CD14-positive monocyte (primary cell): ENCODE results near the gene ASCC3. TPM values are rescaled to one million over a fixed set of nuclear protein-coding genes. Genes with fewer than 3 reads are reported as not detected.

ENCODE experiments used
- DNase-seq, 3 donors: peaks; one replicate each; pipeline ENCODE4 v3.0.0-alpha.2; 2011 to 2022
- H2AFZ ChIP-seq: 2 replicates; pipeline ENCODE4 v1.6.0; 2012; ENCODE audit warnings: mild to moderate bottlenecking, low read depth, low read length, inconsistent platforms; ENCODE audit not compliant: insufficient read depth, poor library complexity, severe bottlenecking
- H3K27ac ChIP-seq, 2 donors: 1 replicate in 1 of 2; 2 replicates in 1 of 2; pipeline ENCODE4 v1.5.1; 2012 to 2013; ENCODE audit warnings: low read length in 2 of 2, control low read depth in 1 of 2, inconsistent platforms in 1 of 2, low read depth in 1 of 2, mild to moderate bottlenecking in 1 of 2
- H3K27me3 ChIP-seq, 2 donors: one replicate each; pipeline versions ENCODE4 v1.6.0 to v1.6.1; 2011 to 2013; ENCODE audit warnings: low read length in 2 of 2; ENCODE audit not compliant: control insufficient read depth in 2 of 2, insufficient read depth in 2 of 2
- H3K36me3 ChIP-seq, 2 donors: replicated peaks in 1 of 2; 1 replicate in 1 of 2; 2 replicates in 1 of 2; pipeline versions ENCODE4 v1.5.1 to v1.6.1; 2012 to 2013; ENCODE audit warnings: low read length in 2 of 2, control low read depth in 1 of 2, inconsistent platforms in 1 of 2, mild to moderate bottlenecking in 1 of 2; ENCODE audit not compliant: insufficient read depth in 2 of 2, control insufficient read depth in 1 of 2
- H3K4me1 ChIP-seq, 2 donors: 1 replicate in 1 of 2; 2 replicates in 1 of 2; pipeline versions ENCODE4 v1.5.1 to v1.6.1; 2012 to 2013; ENCODE audit warnings: low read length in 2 of 2, control low read depth in 1 of 2, inconsistent platforms in 1 of 2, mild to moderate bottlenecking in 1 of 2, moderate library complexity in 1 of 2; ENCODE audit not compliant: insufficient read depth in 2 of 2, control insufficient read depth in 1 of 2
- H3K4me2 ChIP-seq: replicated peaks from 2 replicates; pipeline ENCODE3; 2012; ENCODE audit warnings: low read length, moderate library complexity, mild to moderate bottlenecking; ENCODE audit not compliant: poor library complexity, severe bottlenecking; ENCODE audit errors: extremely low read depth
- H3K4me3 ChIP-seq, 3 experiments: fragments of 200-600 bp in 1 of 3; sonication (generic) in 1 of 3; replicated peaks in 1 of 3; 1 replicate in 2 of 3; 2 replicates in 1 of 3; pipeline ENCODE4 v1.5.1; 2011 to 2013; ENCODE audit warnings: low read length in 3 of 3, mild to moderate bottlenecking in 3 of 3, control low read depth in 2 of 3, low read depth in 2 of 3, inconsistent platforms in 1 of 3, moderate library complexity in 1 of 3
- H3K79me2 ChIP-seq: 2 replicates; pipeline ENCODE4 v1.6.0; 2012; ENCODE audit warnings: mild to moderate bottlenecking, control low read depth, inconsistent platforms, low read length, moderate library complexity; ENCODE audit not compliant: insufficient read depth
- H3K9ac ChIP-seq: 2 replicates; pipeline ENCODE4 v1.6.0; 2017; ENCODE audit warnings: low read length, mild to moderate bottlenecking; ENCODE audit not compliant: insufficient read depth, poor library complexity, severe bottlenecking
- H3K9me3 ChIP-seq, 2 donors: replicated peaks in 1 of 2; 1 replicate in 1 of 2; 2 replicates in 1 of 2; pipeline versions ENCODE4 v1.5.1 to v1.6.1; 2012 to 2013; ENCODE audit warnings: low read length in 2 of 2, control low read depth in 1 of 2; ENCODE audit not compliant: control insufficient read depth in 1 of 2, insufficient read depth in 1 of 2
- H4K20me1 ChIP-seq: 2 replicates; pipeline ENCODE4 v1.6.0; 2012; ENCODE audit warnings: mild to moderate bottlenecking, low read length, control low read depth, moderate library complexity; ENCODE audit not compliant: insufficient read depth
- H3K27ac Mint-ChIP-seq, 7 donors: one replicate each; pipeline ENCODE4 v1.8.0; 2020; ENCODE audit warnings: mild to moderate bottlenecking in 7 of 7, mixed read lengths in 7 of 7, moderate library complexity in 6 of 7, inconsistent platforms in 2 of 7
- H3K27me3 Mint-ChIP-seq, 3 donors: one replicate each; pipeline ENCODE4 v1.8.0; 2021 to 2022; ENCODE audit warnings: low read depth in 3 of 3, mild to moderate bottlenecking in 3 of 3, mixed read lengths in 3 of 3, moderate library complexity in 3 of 3, inconsistent platforms in 1 of 3
- H3K36me3 Mint-ChIP-seq, 2 donors: one replicate each; pipeline ENCODE4 v1.8.0; 2020; ENCODE audit warnings: mixed read lengths in 2 of 2, inconsistent platforms in 1 of 2, mild to moderate bottlenecking in 1 of 2
- H3K4me1 Mint-ChIP-seq: one replicate; pipeline ENCODE4 v1.8.0; 2020; ENCODE audit warnings: mild to moderate bottlenecking, mixed read lengths
- H3K4me3 Mint-ChIP-seq, 2 donors: one replicate each; pipeline ENCODE4 v1.8.0; 2020; ENCODE audit warnings: mild to moderate bottlenecking in 2 of 2, mixed read lengths in 2 of 2, moderate library complexity in 1 of 2
- H3K9me3 Mint-ChIP-seq, 7 donors: one replicate each; pipeline ENCODE4 v1.8.0; 2020 to 2022; ENCODE audit warnings: mixed read lengths in 7 of 7, mild to moderate bottlenecking in 6 of 7, moderate library complexity in 6 of 7, inconsistent platforms in 2 of 7
- CTCF ChIP-seq: fragments of 200-600 bp; IDR thresholded peaks from one replicate; pipeline ENCODE4 v1.8.0; 2022; ENCODE audit warnings: antibody characterized with exemption, mild to moderate bottlenecking
- WGBS: methylation state at CpG from one replicate; pipeline ENCODE4 v1.1.5; 2013; ENCODE audit warnings: missing lambda C conversion rate; ENCODE audit not compliant: insufficient coverage; 5-methylcytosine and 5-hydroxymethylcytosine counted together
- intact Hi-C, 2 donors: fragments of 100-400 bp; cut with micrococcal nuclease; formaldehyde crosslinking; loops; one replicate each; pipeline versions ENCODE4 v1.15.0 to v1.15.1; 2023
- polyA plus RNA-seq, 3 donors: library from polyadenylated mRNA; depleted of rRNA in 1 of 3; unstranded in 2 of 3; stranded (reverse) in 1 of 3; fragments of 300-500 nt in 2 of 3; fragments of >200 nt in 1 of 3; fragmentation: Illumina TruSeq in 2 of 3; gene quantifications; 1 replicate in 2 of 3; 2 replicates in 1 of 3; pipeline ENCODE4 v1.2.3, GENCODE V29; 2012 to 2021

ASCC3 gene
- polyA plus RNA-seq, 3 donors: 6.4 to 12.9 (median 10.6) TPM

GRCh38 chr6:100856146-100856545 lies 25.0 kb downstream of the ASCC3 start:
- Histone ChIP-seq H3K36me3 (peaks cover 0 to 42% of the 10 kb centered on the region in 2 donors), H3K4me2 (no peak overlapping the region), H3K9ac (no peak overlapping the region), H4K20me1 (no peaks in the 10 kb centered on the region), H3K79me2 (no peaks in the 10 kb centered on the region), H3K4me3 (no peak overlapping the region), H3K4me1 (no peaks in the 10 kb centered on the region), H3K27me3 (no peaks in the 10 kb centered on the region), H3K27ac (no peak overlapping the region), H2AFZ (no peak overlapping the region), H3K9me3 (peaks cover 10 to 23% of the 10 kb centered on the region in 2 donors)
- H3K27me3 Mint-ChIP-seq: no peaks in the 10 kb centered on the region
- no peak overlapping the region for H3K27ac Mint-ChIP-seq
- H3K36me3 Mint-ChIP-seq: peaks cover 47 to 51% of the 10 kb centered on the region in 2 donors
- no peak overlapping the region for H3K4me3 Mint-ChIP-seq
- no peak for DNase-seq
- peaks cover 0 to 13% (median 8%) of the 10 kb centered on the region in 7 donors for H3K9me3 Mint-ChIP-seq
- no peak for TF ChIP-seq CTCF
- intact Hi-C loops: no loop called here
- H3K4me1 Mint-ChIP-seq: peaks cover 10% of the 10 kb centered on the region

GRCh38 chr6:100851819-100852218 lies 29.3 kb downstream of the ASCC3 start:
- H3K27me3 ChIP-seq: no peaks in the 10 kb centered on the region
- H3K4me1 ChIP-seq: no peaks in the 10 kb centered on the region
- intact Hi-C loops: loop anchor here in 1 of 2 donors (2.0 kb wide), 1 partner anchor 37 kb away; no protein-coding TSS in a partner anchor
- no peak overlapping the region for H3K4me3 ChIP-seq
- H3K36me3 ChIP-seq: peaks cover 3 to 29% of the 10 kb centered on the region in 2 donors
- peaks cover 27 to 42% of the 10 kb centered on the region in 2 donors for H3K36me3 Mint-ChIP-seq
- peaks cover 10 to 18% of the 10 kb centered on the region in 2 donors for H3K9me3 ChIP-seq
- no peak overlapping the region for H3K4me3 Mint-ChIP-seq
- H3K27ac ChIP-seq: no peak overlapping the region
- no peak overlapping the region for H3K27ac Mint-ChIP-seq
- H2AFZ ChIP-seq: no peak overlapping the region
- WGBS: 97% methylated on average over 11 of the region's 12 CpGs
- no peak overlapping the region for H3K9ac ChIP-seq
- H3K4me2 ChIP-seq: no peak overlapping the region
- TF ChIP-seq CTCF: no peak
- H3K27me3 Mint-ChIP-seq: no peaks in the 10 kb centered on the region
- peaks cover 0 to 11% (median 5%) of the 10 kb centered on the region in 7 donors for H3K9me3 Mint-ChIP-seq
- no peaks in the 10 kb centered on the region for H3K4me1 Mint-ChIP-seq
- no peak for DNase-seq
- no peaks in the 10 kb centered on the region for H3K79me2 ChIP-seq
- no peaks in the 10 kb centered on the region for H4K20me1 ChIP-seq
